Lower leg skin (tissue), 3 donors: ENCODE measurements around the gene TRPM3.

Experiments used
- POLR2A ChIP-seq, 2 donors: fragments of 450-650 bp; IDR thresholded peaks; one replicate each; pipeline ENCODE4 v1.6.1; 2016 to 2017; ENCODE audit warnings: antibody characterized with exemption in 2 of 2, mild to moderate bottlenecking in 1 of 2, moderate library complexity in 1 of 2
- TF ChIP-seq, protein P1 (sequence below), 3 donors: fragments of 450-650 bp; IDR thresholded peaks; one replicate each; pipeline ENCODE4 v1.5.1; 2016; ENCODE audit warnings: antibody characterized with exemption in 3 of 3, mild to moderate bottlenecking in 3 of 3, moderate library complexity in 2 of 3

GRCh38 chr9:70614786-70615463, 506.5 kb downstream of the TRPM3 start:
- TF ChIP-seq, protein P1, sequence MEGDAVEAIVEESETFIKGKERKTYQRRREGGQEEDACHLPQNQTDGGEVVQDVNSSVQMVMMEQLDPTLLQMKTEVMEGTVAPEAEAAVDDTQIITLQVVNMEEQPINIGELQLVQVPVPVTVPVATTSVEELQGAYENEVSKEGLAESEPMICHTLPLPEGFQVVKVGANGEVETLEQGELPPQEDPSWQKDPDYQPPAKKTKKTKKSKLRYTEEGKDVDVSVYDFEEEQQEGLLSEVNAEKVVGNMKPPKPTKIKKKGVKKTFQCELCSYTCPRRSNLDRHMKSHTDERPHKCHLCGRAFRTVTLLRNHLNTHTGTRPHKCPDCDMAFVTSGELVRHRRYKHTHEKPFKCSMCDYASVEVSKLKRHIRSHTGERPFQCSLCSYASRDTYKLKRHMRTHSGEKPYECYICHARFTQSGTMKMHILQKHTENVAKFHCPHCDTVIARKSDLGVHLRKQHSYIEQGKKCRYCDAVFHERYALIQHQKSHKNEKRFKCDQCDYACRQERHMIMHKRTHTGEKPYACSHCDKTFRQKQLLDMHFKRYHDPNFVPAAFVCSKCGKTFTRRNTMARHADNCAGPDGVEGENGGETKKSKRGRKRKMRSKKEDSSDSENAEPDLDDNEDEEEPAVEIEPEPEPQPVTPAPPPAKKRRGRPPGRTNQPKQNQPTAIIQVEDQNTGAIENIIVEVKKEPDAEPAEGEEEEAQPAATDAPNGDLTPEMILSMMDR (IDR thresholded peaks at IDR 0.05), result no peak
- TF ChIP-seq POLR2A (IDR thresholded peaks at IDR 0.05), result no peak
